HG03378 (cell line): ENCODE measurements around the gene FAM171A2.

Experiments used
- ATAC-seq: cut with Tn5 transposase; IDR thresholded peaks from one replicate; pipeline ENCODE4 v1.9.1; 2021; ENCODE audit warnings: mild to moderate bottlenecking, moderate library complexity; ENCODE audit not compliant: unreplicated experiment

Gene FAM171A2

GRCh38 chr17:44324092-44324570, 39.5 kb downstream of the FAM171A2 start:
- ATAC-seq: no peak

GRCh38 chr17:44323359-44324091, 40.1 kb downstream of the FAM171A2 start:
- ATAC-seq: no peak

GRCh38 chr17:44322236-44322895, 41.3 kb downstream of the FAM171A2 start:
- no peak for ATAC-seq

GRCh38 chr17:44321246-44322120, 42.2 kb downstream of the FAM171A2 start:
- ATAC-seq: no peak

- no peak for ATAC-seq
Measured at GRCh38 chr17:44320066-44320465, 43.6 kb downstream of the FAM171A2 start.

- ATAC-seq: no peak
Measured at GRCh38 chr17:44318077-44318892, 45.4 kb downstream of the FAM171A2 start.

- no peak for ATAC-seq
Measured at GRCh38 chr17:44317545-44317944, 46.1 kb downstream of the FAM171A2 start.

GRCh38 chr17:44315760-44316731, 47.6 kb downstream of the FAM171A2 start:
- no peak for ATAC-seq

- ATAC-seq: no peak
Measured at GRCh38 chr17:44314869-44315661, 48.6 kb downstream of the FAM171A2 start.

- ATAC-seq: no peak
Measured at GRCh38 chr17:44314524-44314868, 49.2 kb downstream of the FAM171A2 start.

- no peak for ATAC-seq
Measured at GRCh38 chr17:44314031-44314430, 49.6 kb downstream of the FAM171A2 start.

GRCh38 chr17:44312396-44313104, 51.1 kb downstream of the FAM171A2 start:
- ATAC-seq: no peak

GRCh38 chr17:44311562-44312181, 52.0 kb downstream of the FAM171A2 start:
- no peak for ATAC-seq

GRCh38 chr17:44310609-44311376, 52.9 kb downstream of the FAM171A2 start:
- no peak for ATAC-seq

GRCh38 chr17:44310188-44310587, 53.5 kb downstream of the FAM171A2 start:
- no peak for ATAC-seq

- no peak for ATAC-seq
Measured at GRCh38 chr17:44309472-44309871, 54.2 kb downstream of the FAM171A2 start.

- ATAC-seq: no peak
Measured at GRCh38 chr17:44308865-44309264, 54.8 kb downstream of the FAM171A2 start.
